SW480 (cell line): ENCODE measurements around the gene PDE2A.

Experiments
- DNase-seq: peaks from one replicate; pipeline ENCODE4 v3.0.0-alpha.2; 2016; ENCODE audit warnings: low spot score

PDE2A gene

GRCh38 chr11:72704028-72704782 is 30.0 kb upstream of the PDE2A start:
- no peak for DNase-seq

DNA sequence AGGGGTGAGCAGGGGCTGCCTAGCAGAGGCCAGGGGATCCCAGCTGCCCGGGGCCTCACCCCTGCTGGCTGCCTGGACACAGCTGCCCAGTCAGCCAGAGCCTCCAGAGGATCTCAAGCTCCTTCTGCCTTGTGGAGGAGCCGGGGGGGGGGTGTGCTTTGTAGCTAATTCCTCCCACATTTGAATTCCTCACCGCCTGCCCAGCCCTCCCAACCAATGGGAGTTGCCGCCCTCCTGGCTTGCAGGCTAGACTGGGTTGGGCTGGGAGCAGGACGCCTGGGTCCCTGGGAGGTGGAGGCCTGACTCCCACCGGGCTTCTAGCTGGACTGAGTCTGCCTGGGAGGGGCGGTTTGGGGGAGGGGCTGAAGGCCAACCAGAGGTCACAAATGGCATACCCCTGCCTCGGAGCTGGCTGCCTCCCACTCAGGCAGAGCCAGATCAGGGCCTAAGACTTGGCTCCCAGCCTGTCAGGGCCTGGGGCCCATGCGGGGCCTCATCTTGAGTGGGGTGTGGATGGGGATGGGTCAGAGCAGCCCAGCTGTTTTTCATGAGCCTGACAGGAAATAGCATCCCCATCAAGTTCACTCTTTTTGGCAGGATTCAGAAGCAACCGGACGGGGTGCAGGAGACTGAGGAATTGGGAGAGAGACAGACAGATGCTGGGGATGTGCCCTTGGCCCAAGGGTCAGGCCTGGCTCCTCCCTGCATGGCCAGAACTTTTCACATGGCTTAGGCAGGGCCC is 29.2 kb upstream of the PDE2A start:
- no peak for DNase-seq

DNA sequence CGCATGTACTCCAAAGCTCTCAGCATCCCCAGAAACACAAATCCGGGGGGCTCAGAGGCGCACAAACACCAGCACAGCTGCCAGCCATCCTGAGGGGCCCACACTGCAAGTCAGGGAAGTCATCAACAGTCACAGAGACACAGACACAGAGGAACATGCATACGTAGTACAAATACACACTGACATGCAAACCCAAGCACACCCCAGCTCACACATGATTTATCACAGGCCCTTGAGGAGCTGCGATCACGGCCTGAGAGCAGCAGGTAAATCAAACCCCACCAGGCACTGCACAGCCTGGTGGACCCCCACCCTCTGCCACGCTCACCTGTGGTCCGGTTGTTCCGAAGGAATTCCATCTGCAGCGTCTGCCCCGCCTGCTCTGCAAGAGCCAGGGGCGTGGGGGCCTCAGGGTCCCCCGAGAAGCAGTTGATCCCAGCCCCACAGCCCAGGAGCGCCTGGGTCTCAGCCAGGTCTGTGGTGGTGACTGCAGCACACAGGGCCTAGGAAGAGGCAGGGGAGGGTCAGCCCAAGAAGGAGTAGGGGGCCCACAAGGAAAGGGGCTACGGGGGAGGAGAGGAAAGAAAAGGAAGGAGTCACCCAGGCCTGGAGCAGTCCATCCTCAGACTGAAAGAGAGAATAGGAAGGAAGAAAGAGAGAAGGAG is 28.5 kb upstream of the PDE2A start:
- DNase-seq = no peak

DNA sequence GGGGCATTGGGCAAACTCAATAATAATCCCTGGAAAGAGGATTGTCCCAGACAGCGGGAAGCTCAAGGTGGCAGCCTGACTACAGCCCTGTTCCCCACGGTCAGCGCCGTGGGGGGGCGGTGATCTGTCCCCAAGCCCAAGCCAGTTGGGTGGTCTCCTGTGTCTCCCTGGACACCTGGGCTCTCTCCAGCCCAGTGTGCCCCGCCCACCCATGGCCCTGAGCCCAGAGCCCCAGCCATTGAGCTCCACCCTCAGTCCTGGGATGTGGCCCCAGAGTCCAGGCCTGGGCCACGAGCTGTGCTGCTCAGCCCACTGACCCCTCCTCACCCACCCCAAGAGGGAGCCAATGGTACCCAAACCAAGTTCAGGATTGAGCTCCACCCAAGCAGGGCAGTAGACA is 27.9 kb upstream of the PDE2A start:
- DNase-seq = no peak

GRCh38 chr11:72701466-72701865 is 27.2 kb upstream of the PDE2A start:
- DNase-seq = no peak

GRCh38 chr11:72700146-72700545 is 25.9 kb upstream of the PDE2A start:
- no peak for DNase-seq

GRCh38 chr11:72697814-72698213 is 23.6 kb upstream of the PDE2A start:
- DNase-seq = no peak

DNA sequence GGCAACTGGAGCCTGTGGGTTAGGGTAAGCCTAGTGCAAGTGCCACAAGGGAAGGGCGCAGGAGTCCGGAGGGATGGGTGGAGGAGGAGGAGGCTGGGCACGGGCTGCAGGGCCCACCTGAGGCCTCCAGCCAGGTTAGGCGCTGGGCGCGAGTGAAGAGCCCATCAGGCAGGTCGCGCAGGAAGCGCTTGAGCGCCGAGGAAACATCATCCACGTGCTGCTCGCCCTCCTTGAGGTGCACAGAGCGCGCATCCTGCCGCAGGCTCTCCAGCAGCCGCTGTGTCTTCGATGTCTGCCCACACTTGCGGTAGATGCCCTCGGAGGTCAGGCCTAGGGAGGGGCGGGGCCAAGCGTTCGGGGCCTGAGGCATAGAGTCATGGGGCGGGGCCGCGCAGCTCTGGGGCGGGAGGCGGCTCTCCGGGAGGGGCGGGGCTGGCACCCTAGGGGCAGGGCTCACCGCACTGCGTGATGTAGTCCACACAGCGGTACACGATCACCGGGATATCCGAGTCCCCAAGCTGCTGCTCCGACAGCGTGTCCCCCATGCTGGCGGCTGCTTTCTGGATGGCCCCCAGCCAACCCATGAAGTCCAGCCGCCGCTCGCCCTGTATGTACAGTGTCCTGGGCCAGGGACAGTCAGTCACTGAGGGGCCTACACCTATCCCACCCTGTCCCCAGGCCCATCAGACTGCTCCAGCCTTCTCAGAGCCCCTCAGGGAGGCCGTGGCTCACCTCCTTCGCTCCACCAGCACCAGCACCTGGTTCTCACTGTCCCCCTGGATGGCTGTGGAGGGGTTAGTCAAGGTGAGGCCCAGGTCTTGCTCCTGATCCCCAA is 22.9 kb upstream of the PDE2A start:
- DNase-seq = no peak

DNA sequence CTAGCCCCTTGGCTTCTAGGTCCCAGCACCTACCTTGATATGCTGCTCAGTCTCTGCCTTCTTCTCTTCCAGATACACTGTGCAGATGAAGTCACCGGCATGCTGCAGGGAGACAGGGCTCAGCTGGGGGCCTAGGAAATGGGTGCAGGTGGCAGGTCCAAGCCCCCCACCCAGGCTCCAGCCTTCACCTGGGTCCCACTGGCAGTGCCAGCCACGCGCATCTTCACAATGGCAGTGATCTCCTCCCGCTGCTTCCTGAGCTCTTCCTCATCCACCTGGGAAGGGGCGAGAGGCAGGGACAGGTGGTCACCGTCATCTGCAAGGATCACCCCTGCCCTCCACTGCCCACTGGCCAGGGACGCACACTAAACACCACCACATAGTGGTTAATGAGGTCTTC is 21.1 kb upstream of the PDE2A start:
- DNase-seq = no peak

GRCh38 chr11:72693271-72693968 is 19.2 kb upstream of the PDE2A start:
- no peak for DNase-seq

- no peak for DNase-seq
Observed at GRCh38 chr11:72692498-72693237, 18.4 kb upstream of the PDE2A start.

DNA sequence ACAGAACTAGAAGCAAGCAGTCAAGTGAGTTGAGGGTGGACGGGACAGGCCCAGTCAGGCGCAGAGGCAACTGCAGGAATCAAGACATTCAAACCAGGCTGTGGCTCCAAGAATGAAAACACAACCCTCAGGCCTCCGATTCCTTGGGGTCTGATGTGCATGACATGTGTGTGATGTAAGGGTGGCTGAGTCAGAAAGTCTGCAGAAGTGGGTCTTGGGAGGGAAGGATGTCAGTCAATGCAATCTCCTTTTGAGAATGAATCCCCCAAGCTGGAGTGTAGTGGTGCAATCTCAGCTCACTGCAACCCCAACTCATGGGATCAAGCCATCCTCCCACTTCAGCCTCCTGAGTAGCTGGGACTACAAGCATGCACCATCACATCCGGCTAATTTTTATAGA is 15.9 kb upstream of the PDE2A start:
- no peak for DNase-seq

DNA sequence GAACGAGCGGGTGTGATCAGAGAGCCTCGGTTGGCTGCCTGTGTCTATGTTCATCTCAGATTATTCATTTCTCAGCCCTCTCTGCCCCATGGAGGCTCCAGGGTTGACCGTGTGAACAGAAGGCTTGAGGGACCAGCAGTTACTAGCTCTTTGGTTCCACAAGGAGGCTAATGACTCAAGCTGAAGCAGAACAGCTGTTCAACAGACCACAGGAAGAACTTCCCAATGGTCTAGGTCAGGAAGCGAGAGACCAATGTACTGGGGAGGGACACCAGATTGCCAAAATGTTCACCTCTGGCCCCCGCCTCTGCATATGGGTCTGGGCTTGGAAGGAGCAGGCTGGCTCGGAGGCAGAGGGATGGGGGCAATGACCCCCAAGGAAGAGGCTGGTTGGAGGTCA is 14.7 kb upstream of the PDE2A start:
- DNase-seq = no peak

DNA sequence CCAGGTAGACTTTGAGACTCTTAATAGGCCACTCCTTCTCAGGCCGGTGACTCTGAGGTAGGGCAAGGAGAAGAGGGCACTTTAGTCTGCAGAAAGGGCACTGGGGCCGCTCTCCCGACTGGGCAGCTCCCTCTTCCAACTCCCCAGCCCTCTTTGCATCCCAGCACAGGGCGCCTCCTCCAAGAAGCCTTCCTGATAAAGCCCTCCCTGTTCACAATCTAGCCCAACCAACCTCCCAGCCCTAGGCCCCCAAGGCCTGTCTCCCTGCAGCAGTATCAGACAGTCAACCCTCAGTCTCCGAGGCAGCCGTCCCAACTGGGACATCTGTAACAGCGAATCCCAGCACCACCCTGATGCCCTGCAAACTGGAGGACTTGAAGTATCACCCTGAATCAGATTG is 14.3 kb upstream of the PDE2A start:
- DNase-seq = no peak

DNA sequence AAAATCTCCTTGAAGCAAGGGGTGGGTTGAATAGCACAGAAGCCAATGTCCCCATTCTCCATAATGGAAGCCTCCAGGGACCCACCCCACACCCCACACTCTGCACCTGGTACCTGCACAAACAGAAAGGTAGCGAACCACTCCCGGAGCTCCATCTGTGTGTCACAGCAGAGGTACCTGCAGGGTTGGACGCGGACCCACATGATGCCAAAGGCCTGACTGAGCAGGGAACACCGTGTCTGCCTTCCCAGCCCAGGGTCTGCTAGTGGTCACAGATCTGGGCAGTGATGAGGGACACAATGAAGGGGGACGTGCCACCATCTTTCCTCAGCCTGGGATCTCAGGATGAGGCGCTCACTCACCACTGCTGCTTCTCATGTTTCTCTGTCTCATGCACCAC is 13.1 kb upstream of the PDE2A start:
- no peak for DNase-seq

GRCh38 chr11:72686639-72687220 is 12.5 kb upstream of the PDE2A start:
- DNase-seq = no peak

DNA sequence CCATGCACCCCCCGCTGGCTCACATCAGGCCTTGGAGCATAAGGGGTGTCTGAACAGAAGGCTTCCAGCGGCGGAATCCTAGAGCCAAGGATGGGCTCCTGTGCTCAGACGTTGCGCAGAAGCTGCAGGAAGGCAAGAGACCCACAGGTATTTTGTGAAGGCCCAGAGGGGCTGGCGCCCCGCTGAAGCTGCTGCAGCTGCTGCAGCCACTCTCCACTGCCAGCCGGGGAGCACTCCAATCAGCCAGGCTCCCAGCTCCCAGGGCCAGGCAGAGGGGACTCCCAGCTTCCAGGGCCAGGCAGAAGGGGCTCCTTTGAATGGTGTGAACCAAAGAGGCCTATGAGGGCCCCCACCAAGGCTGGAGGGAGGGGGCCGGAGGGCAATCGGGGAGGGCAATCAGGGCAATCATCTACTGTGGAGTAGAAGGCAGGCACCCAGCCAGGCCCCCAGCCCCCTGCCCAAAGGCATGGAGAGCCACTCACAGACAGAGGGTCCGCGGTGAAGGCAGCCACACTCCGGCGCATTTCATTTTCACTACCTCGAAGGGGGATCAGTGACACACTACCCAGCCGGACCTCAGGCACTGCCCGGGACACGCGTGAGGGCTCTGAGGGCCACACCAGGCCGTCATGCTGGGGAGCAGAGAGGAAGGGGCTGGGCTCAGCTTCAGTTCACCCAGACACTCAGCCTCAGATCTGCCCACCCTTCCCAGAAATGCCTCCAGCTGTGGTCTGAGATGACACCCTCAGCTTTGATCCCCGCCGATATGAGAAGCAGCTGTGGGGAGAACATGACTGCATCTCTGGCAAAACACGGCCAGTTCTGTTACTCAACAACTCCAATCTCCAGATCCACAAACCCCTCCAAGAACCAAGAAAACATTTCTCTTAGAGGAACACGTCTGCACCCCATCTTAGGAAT is 11.6 kb upstream of the PDE2A start:
- DNase-seq = no peak

GRCh38 chr11:72684236-72684912 is 10.2 kb upstream of the PDE2A start:
- peak; percentile 54 for DNase-seq

- no peak for DNase-seq
Observed at GRCh38 chr11:72683782-72684200, 9.6 kb upstream of the PDE2A start.
